Endothelial cell of umbilical vein (primary cell): Measurements from ENCODE around the gene PPARD. TPM values are rescaled to one million over a fixed set of nuclear protein-coding genes. Genes with fewer than 3 reads are reported as not detected.

Experiments
- BruUV-seq: library from RNA; stranded (reverse); fragments of 400-500 nt; replicated peaks from 2 replicates; lab custom pipeline; 2021; lab: Mats Ljungman, UMichigan
- CTCF ChIA-PET: fragments of 300-600, 350-600 bp; sonication (Branson Sonifier 250); formaldehyde crosslinking; loops from one replicate; lab custom pipeline; 2021; ENCODE audit warnings: antibody characterized with exemption, inconsistent platforms; lab: Charles Lee
- POLR2A ChIA-PET: fragments of 300-600, 350-600 bp; sonication (Branson Sonifier 250); formaldehyde crosslinking; loops from one replicate; lab custom pipeline; 2021; ENCODE audit warnings: antibody characterized with exemption, inconsistent platforms; lab: Charles Lee
- DNase-seq: peaks from one replicate; pipeline ENCODE4 v3.0.0-alpha.2; 2011; ENCODE audit warnings: low read depth, low spot score
- FAIRE-seq: peaks from 2 replicates; lab custom pipeline; 2011; peaks lifted over from hg19 to GRCh38; lab: Jason Lieb, UNC
- H2AFZ ChIP-seq: 2 replicates; pipeline ENCODE4 v1.6.0; 2012; ENCODE audit warnings: low read depth, low read length, control low read depth, inconsistent platforms
- H3K27ac ChIP-seq: 2 replicates; pipeline ENCODE4 v1.5.1; 2011; ENCODE audit warnings: low read depth, mild to moderate bottlenecking, control low read depth, low read length, moderate library complexity; ENCODE audit not compliant: insufficient read depth
- H3K27me3 ChIP-seq, 2 experiments: 2 replicates each; pipeline versions ENCODE4 v1.6.0 to v1.6.1; 2011; ENCODE audit warnings: low read length in 2 of 2, mixed read lengths in 1 of 2; ENCODE audit not compliant: control insufficient read depth in 2 of 2, insufficient read depth in 2 of 2
- H3K36me3 ChIP-seq, 2 experiments: 2 replicates in 1 of 2; 3 replicates in 1 of 2; pipeline ENCODE4 v1.5.1; 2011; ENCODE audit warnings: low read length in 2 of 2, mild to moderate bottlenecking in 1 of 2, moderate library complexity in 1 of 2; ENCODE audit not compliant: control insufficient read depth in 2 of 2, insufficient read depth in 2 of 2; ENCODE audit errors: extremely low read depth in 1 of 2
- H3K4me1 ChIP-seq: 3 replicates; pipeline ENCODE4 v1.5.1; 2011; ENCODE audit warnings: mild to moderate bottlenecking, low read length; ENCODE audit not compliant: control insufficient read depth, insufficient read depth; ENCODE audit errors: extremely low read depth
- H3K4me2 ChIP-seq: 2 replicates; pipeline ENCODE4 v1.6.1; 2011; ENCODE audit warnings: low read length, control low read depth, mixed read lengths; ENCODE audit not compliant: insufficient read depth
- H3K4me3 ChIP-seq, 3 experiments: fragments of 200-600 bp in 1 of 3; sonication (generic), shearing (Covaris generic) in 1 of 3; replicated peaks in 1 of 3; 2 replicates each; pipeline ENCODE4 v1.5.1; 2011 to 2016; ENCODE audit warnings: control low read depth in 3 of 3, low read length in 3 of 3, mild to moderate bottlenecking in 2 of 3, inconsistent platforms in 1 of 3, low read depth in 1 of 3, moderate library complexity in 1 of 3; ENCODE audit not compliant: insufficient read depth in 1 of 3
- H3K79me2 ChIP-seq: 2 replicates; pipeline ENCODE4 v1.6.0; 2012; ENCODE audit warnings: low read length, inconsistent platforms; ENCODE audit not compliant: control insufficient read depth, insufficient read depth
- H3K9ac ChIP-seq: replicated peaks from 2 replicates; pipeline ENCODE3; 2011; ENCODE audit warnings: low read length, control low read depth; ENCODE audit not compliant: insufficient read depth; ENCODE audit errors: extremely low read depth
- H3K9me1 ChIP-seq: replicated peaks from 3 replicates; pipeline ENCODE4 v1.6.0; 2011; ENCODE audit warnings: mild to moderate bottlenecking, low read length; ENCODE audit not compliant: control insufficient read depth, insufficient read depth; ENCODE audit errors: extremely low read depth
- H3K9me3 ChIP-seq: replicated peaks from 2 replicates; pipeline ENCODE4 v1.5.1; 2012; ENCODE audit warnings: low read length, inconsistent platforms; ENCODE audit not compliant: control insufficient read depth, insufficient read depth
- H4K20me1 ChIP-seq: replicated peaks from 2 replicates; pipeline ENCODE3; 2011; ENCODE audit warnings: mild to moderate bottlenecking, low read length; ENCODE audit not compliant: control insufficient read depth, insufficient read depth; ENCODE audit errors: extremely low read depth
- CTCF ChIP-seq, 2 donors: IDR thresholded peaks; 1 replicate in 1 of 2; 2 replicates in 1 of 2; pipeline ENCODE4 v1.5.1; 2011; ENCODE audit warnings: low read length in 2 of 2, mild to moderate bottlenecking in 2 of 2, moderate library complexity in 2 of 2, control low read depth in 1 of 2, inconsistent platforms in 1 of 2, low read depth in 1 of 2; ENCODE audit not compliant: insufficient read depth in 1 of 2; ENCODE audit errors: extremely low read depth in 1 of 2
- EZH2 ChIP-seq: IDR thresholded peaks from 2 replicates; pipeline ENCODE4 v1.6.1; 2012; ENCODE audit warnings: borderline replicate concordance, low read depth, mild to moderate bottlenecking, moderate library complexity, low read length, inconsistent platforms; ENCODE audit not compliant: severe bottlenecking
- FOS ChIP-seq: IDR thresholded peaks from 2 replicates; pipeline ENCODE4 v1.6.1; 2011; ENCODE audit warnings: mild to moderate bottlenecking, low read length, moderate library complexity, borderline replicate concordance; ENCODE audit not compliant: insufficient read depth
- GATA2 ChIP-seq: IDR thresholded peaks from 2 replicates; pipeline ENCODE4 v1.7.0; 2011; ENCODE audit warnings: low read depth, mild to moderate bottlenecking, moderate library complexity, mixed read lengths, low read length; ENCODE audit not compliant: insufficient read length, insufficient read depth
- JUN ChIP-seq: IDR thresholded peaks from 2 replicates; pipeline ENCODE4 v1.6.1; 2011; ENCODE audit warnings: borderline replicate concordance, low read depth; ENCODE audit not compliant: insufficient read length, insufficient read depth
- MAX ChIP-seq: IDR thresholded peaks from 2 replicates; pipeline ENCODE4 v1.6.1; 2011; ENCODE audit not compliant: insufficient read depth, insufficient read length
- MYC ChIP-seq: IDR thresholded peaks from one replicate; pipeline ENCODE4 v1.6.1; 2011; ENCODE audit warnings: mild to moderate bottlenecking, low read depth, low read length
- POLR2A ChIP-seq: IDR thresholded peaks from 2 replicates; pipeline ENCODE4 v1.6.1; 2012; ENCODE audit warnings: low read depth, mild to moderate bottlenecking, control low read depth, low read length
- POLR2AphosphoS5 ChIP-seq: IDR thresholded peaks from 2 replicates; pipeline ENCODE4 v1.6.1; 2012; ENCODE audit warnings: low read depth, mild to moderate bottlenecking, control low read depth, low read length, moderate library complexity; ENCODE audit not compliant: insufficient read depth
- dilution Hi-C: fragments of 300-500 bp; cut with MboI; formaldehyde crosslinking; loops from one replicate; pipeline ENCODE4 v1.15.0; 2019; ENCODE audit warnings: low sequenced_read_pairs; ENCODE audit not compliant: extremely low pct_ligation_motif_present
- intact Hi-C: fragments of 100-400 bp; cut with micrococcal nuclease; formaldehyde crosslinking; loops from one replicate; pipeline ENCODE4 v1.10.0; 2022
- polyA plus RNA-seq, 4 experiments: library from polyadenylated mRNA; depleted of rRNA in 3 of 4; stranded (reverse) in 3 of 4; unstranded in 1 of 4; fragments of >200 nt; gene quantifications; 2 replicates each; pipeline versions ENCODE4 v1.2.1 to v1.2.3, GENCODE V29; 2011 to 2012; ENCODE audit warnings: missing spikeins in 1 of 4
- total RNA-seq: library from RNA; stranded (reverse); gene quantifications from 2 replicates; pipeline ENCODE4 v1.2.3, GENCODE V29; 2021

PPARD gene
- total and polyA plus RNA-seq, 2 donors (not counting 3 experiments of a cell fraction or from before 2014, with no cell fraction given), result 23.4 to 29.2 TPM

- Histone ChIP-seq H3K4me2 (no peak overlapping the region), H3K36me3 (no peaks in the 10 kb centered on the region), H3K27ac (no peak overlapping the region), H4K20me1 (no peaks in the 10 kb centered on the region), H3K9ac (no peak overlapping the region), H3K27me3 (no peaks in the 10 kb centered on the region), H3K4me1 (no peaks in the 10 kb centered on the region), H3K79me2 (no peaks in the 10 kb centered on the region), H2AFZ (no peak overlapping the region), H3K9me3 (peaks cover under 1% of the 10 kb centered on the region), H3K9me1 (no peaks in the 10 kb centered on the region), H3K4me3 (no peak overlapping the region)
- ChIA-PET POLR2A (no interaction called here), CTCF (interaction anchor here (2.2 to 5.8 kb wide), 3 partner anchors 14 to 20 kb away, joined by 4 to 29 read pairs (median 10); no protein-coding TSS in a partner anchor)
- dilution Hi-C loops (no loop called here), intact Hi-C loops (no loop called here)
- FAIRE-seq, result no peak
- TF ChIP-seq EZH2, result no peak
- no peak for TF ChIP-seq MYC
- TF ChIP-seq POLR2A, result no peak
- TF ChIP-seq JUN, result no peak
- no peak for TF ChIP-seq CTCF (IDR thresholded peaks at IDR 0.05; ENCODE audit: extremely low read depth in 1 of 2, insufficient read depth in 1 of 2, low read depth in 1 of 2, low read length in 2 of 2)
- TF ChIP-seq POLR2AphosphoS5, result no peak
- no peak for TF ChIP-seq GATA2
- TF ChIP-seq MAX, result no peak
- TF ChIP-seq FOS, result no peak
- BruUV-seq, result no TSS peak
- DNase-seq, result no peak
Measured at GRCh38 chr6:35435074-35435837, 92.9 kb downstream of the PPARD start.
